GM20431 (cell line): ENCODE results near the gene CYP46A1.

ENCODE experiments used
- in situ Hi-C: fragments of 300-500 bp; cut with MseI, MboI; formaldehyde crosslinking; loops from one replicate; pipeline ENCODE4 v1.15.0; 2020; ENCODE audit warnings: low sequenced_read_pairs; ENCODE audit not compliant: unreplicated experiment

The CYP46A1 gene

GRCh38 chr14:99704037-99704436, 19.9 kb downstream of the CYP46A1 start:
- in situ Hi-C loops = no loop called here

- in situ Hi-C loops = no loop called here
Observed at GRCh38 chr14:99706107-99706900, 22.2 kb downstream of the CYP46A1 start.

- in situ Hi-C loops = no loop called here
Observed at GRCh38 chr14:99707420-99707819, 23.3 kb downstream of the CYP46A1 start.

- in situ Hi-C loops = no loop called here
Observed at GRCh38 chr14:99707921-99708320, 23.8 kb downstream of the CYP46A1 start.

GRCh38 chr14:99708449-99708848, 24.4 kb downstream of the CYP46A1 start:
- in situ Hi-C loops = no loop called here

- in situ Hi-C loops = no loop called here
Observed at GRCh38 chr14:99713972-99714371, 29.9 kb downstream of the CYP46A1 start.

DNA sequence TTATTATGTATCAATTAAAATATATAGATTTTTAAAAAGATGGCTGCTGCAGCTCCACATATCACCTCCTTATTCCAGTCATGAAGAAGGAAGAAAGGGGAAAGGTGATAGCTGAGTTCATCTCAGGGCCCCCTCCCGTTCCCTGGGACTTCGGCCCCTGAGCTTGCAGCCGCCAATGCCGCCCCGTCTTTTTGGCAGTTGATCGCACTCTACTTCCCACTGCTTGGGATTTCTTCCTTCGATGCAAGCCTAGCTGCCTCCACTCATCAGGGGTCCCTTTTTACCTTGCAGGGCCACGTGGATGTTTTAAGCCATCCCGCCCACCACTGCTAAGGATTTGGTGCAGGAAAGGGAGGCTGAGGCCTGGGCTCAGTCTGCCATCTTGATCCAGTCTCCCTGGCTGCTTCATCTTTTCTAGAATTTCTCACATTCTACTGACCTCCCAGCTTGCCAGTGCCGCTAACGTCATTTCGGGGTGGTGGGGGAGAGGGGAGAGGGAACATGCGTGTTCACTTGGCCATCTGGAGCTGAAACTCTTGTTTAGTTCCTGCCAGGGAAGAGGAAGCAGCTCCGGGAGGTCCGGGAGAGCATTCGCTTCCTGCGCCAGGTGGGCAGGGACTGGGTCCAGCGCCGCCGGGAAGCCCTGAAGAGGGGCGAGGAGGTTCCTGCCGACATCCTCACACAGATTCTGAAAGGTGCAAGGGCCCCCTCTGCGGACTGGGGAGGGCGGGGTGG, 31.3 kb downstream of the CYP46A1 start:
- in situ Hi-C loops = no loop called here

- in situ Hi-C loops = no loop called here
Observed at GRCh38 chr14:99716091-99716849, 32.2 kb downstream of the CYP46A1 start.

GRCh38 chr14:99716850-99717681, 33.0 kb downstream of the CYP46A1 start:
- in situ Hi-C loops = no loop called here

- in situ Hi-C loops = no loop called here
Observed at GRCh38 chr14:99717682-99718013, 33.5 kb downstream of the CYP46A1 start.

DNA sequence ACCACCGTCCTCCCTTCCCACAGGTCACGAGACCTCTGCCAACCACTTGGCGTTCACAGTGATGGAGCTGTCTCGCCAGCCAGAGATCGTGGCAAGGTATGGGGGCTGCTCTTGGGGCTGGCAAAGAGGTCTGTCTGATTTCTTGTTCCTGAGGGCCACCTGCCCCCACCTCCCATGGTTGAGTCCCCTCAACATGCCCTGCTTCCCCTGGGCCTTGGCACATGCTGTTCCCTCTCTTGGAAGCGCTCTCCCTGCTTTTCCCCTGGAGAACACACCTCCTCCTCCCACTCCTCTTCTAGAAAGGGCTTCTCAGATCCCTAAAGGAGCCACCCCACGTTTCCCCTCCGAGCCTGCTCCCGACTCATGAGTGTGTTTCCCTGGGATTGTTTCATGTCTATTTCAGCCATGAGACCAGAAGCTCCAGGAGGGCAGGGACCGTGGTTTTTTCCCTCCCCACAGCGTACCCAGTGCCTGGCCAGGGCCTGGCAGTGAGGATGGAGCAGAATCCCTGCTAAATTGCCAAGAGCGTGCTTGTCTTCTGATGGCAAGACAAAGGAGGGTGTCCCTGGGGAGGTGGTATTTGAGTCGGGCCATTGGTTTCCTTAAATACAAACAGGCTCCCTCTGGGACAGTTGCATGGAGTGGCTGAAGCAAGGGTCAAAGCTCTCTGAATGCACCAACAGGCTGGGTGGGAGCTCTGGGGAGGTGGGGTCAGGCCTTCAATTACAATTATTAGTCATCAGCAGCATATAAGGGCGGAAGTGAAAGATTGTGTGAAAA, 34.1 kb downstream of the CYP46A1 start:
- in situ Hi-C loops = no loop called here

- in situ Hi-C loops = no loop called here
Observed at GRCh38 chr14:99718811-99719192, 34.7 kb downstream of the CYP46A1 start.

DNA sequence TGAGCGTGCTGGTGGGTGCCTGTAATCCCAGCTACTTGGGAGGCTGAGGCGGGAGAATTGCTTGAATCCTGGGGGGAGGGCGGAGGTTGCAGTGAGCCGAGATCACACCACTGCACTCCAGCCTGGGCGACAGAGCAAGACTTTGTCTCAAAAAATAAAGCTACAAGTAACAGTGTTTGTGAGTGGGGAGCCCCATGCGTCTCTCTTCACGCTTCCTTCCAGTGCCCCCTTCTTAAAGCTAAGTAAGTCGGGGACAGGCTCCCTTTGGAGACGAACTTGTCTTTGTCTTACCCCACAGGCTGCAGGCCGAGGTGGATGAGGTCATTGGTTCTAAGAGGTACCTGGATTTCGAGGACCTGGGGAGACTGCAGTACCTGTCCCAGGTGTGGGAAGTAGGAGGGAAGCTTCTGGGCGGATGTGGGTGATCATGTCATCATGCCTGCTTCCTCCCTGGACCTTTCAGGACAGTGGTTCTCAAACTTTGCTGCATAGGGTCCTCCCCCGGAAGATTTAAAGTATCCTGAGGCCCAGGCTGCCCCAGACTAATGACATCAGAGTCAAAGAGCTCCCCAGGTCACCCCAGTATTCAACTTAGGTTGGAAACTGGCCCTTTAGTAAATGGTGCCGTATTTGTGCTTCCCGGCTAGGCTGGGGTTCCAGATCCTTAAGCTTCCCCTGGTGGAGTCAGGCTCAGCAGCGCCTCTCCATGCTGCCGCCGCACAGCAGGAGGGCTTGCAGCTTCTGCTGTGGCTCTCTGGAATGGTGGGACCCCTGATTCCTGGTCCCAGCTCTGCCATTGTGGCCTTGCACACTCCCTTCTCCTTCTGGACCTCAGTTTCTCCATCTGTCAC, 37.1 kb downstream of the CYP46A1 start:
- in situ Hi-C loops = no loop called here

GRCh38 chr14:99721792-99722516, 37.9 kb downstream of the CYP46A1 start:
- in situ Hi-C loops = no loop called here

DNA sequence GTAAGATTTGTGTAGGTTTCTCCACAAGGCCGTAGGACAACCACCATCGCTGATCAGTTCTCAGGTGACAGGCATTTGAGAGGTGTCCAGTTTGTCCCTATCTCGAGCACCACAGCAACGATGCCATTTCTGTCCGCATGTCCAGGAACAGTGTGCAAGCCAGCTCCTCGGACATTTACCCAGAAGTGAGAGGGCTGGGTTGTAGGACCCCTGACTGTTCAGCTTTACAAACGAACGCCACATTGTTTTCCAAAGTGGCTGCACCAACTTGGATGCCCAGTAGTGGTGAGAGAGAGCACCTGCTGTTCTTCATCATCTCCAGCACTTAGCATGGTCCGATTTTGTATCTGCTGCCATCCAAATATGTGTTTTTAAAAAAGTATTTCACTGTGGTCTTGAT, 38.6 kb downstream of the CYP46A1 start:
- in situ Hi-C loops = no loop called here

DNA sequence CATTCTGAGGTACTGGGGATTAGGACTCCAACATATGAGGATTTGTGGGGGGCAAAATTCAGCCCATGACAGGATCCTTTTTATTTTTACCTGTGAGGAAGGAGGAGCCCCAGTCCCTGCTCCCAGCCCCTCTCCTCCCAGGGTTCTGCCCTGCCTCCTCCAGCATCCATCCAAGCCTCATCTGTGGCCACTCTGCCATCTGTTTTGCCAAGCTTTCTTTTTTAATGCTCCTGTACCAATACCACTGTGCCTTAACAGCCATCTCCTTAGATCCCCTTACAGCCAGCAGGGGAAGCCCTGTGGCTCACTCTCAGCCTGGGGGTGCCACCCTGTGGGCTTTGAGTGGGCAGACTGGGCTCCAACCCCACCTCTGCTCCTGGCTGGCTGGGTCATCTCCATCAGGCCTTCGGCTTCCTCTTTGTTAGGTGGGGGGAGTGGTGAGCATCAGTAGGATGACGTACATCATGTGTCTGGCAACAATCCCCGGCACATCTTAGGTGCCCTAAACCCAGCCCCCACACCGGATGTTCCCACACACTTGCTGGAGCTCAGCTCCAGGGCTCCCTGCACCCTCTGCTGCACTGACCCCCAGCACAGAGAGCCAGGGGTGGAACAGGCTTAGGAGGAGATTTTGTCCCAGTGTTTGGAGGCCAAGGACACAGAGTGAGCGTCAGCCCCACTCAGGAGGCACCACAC, 40.2 kb downstream of the CYP46A1 start:
- in situ Hi-C loops = no loop called here
